GM12891 (cell line): ENCODE measurements around the gene ARHGAP12.

Experiments used
- DNase-seq: peaks from one replicate; pipeline ENCODE4 v3.0.0; 2011; ENCODE audit warnings: low spot score; ENCODE audit not compliant: insufficient read length
- FAIRE-seq: peaks from 2 replicates; lab custom pipeline; 2011; peaks lifted over from hg19 to GRCh38; lab: Jason Lieb, UNC
- PAX5 ChIP-seq: IDR thresholded peaks from 2 replicates; pipeline ENCODE4 v1.6.1; 2011; ENCODE audit warnings: low read length, moderate library complexity, mild to moderate bottlenecking; ENCODE audit not compliant: insufficient read depth, severe bottlenecking
- POU2F2 ChIP-seq: IDR thresholded peaks from 2 replicates; pipeline ENCODE4 v1.6.1; 2011; ENCODE audit warnings: low read depth, mild to moderate bottlenecking, control low read depth, low read length, moderate library complexity
- SPI1 ChIP-seq: IDR thresholded peaks from 2 replicates; pipeline ENCODE4 v1.6.1; 2011; ENCODE audit warnings: low read depth, low read length, control low read depth
- TAF1 ChIP-seq: IDR thresholded peaks from 2 replicates; pipeline ENCODE4 v1.6.1; 2011; ENCODE audit warnings: low read depth, low read length, control low read depth

The ARHGAP12 gene

DNA sequence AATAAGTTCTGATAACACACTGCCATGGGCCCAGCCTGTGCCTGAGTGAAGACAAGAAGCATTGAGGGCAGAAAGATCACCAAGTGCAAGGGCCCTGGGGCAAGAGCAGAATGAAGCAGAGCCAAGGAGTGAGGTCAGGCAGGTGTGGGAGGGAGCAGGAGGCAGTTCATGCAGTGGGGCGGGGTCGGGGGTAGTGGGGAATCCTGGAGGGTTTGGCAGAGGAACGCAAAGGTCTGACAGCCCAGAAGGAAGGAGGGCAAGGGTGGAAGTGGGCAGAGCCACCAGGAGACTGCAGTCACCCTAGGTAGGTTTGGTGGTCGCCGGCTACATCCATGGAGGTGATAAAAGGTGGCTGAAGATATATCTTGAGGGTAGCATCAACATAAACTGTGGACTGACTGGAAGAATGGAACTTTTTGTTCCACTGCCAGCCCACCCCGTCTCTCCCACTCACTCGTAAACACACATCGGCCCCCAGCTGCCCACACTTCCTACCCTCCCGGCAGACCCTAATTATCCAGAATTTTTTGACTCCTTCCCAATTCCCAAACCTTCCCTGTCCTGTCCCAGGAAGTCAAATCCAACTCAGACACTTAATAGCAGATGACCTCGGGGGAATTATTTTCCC is 172.4 kb downstream of the ARHGAP12 start:
- no peak for TF ChIP-seq PAX5
- no peak for TF ChIP-seq TAF1
- TF ChIP-seq POU2F2 = no peak
- TF ChIP-seq SPI1 = no peak
- FAIRE-seq (no peak), DNase-seq (no peak)
